Fibroblast of skin of back (primary cell): ENCODE results near the gene NPY2R.

Experiments
- DNase-seq: peaks from one replicate; pipeline ENCODE4 v3.0.0-alpha.2; 2013

The NPY2R gene

DNA sequence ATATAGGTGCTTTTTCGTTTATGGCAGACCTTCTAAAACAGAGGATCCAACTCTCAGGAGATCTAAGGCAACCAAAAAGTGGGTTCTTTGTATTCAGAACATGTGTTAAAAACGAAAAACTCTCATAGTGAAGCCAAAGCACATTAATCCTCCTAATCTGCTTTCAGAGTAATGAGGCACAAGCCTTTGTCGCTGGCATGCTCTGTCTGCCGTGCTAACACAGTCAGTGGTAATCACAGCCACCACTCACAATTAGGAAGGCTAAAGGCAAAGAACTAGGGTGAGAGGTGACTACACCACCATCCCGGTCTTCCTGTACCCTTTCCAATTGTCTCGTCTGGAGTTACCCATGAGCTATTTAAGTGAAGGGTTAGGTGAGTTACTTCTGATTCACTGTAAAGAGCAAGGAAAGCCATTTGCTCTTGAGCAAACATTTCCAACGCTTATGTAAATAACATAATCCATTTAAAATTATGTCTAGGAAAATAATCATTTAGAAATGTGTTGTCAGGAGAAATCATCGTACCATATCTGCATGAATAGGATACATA is 40.7 kb downstream of the NPY2R start:
- DNase-seq: no peak

DNA sequence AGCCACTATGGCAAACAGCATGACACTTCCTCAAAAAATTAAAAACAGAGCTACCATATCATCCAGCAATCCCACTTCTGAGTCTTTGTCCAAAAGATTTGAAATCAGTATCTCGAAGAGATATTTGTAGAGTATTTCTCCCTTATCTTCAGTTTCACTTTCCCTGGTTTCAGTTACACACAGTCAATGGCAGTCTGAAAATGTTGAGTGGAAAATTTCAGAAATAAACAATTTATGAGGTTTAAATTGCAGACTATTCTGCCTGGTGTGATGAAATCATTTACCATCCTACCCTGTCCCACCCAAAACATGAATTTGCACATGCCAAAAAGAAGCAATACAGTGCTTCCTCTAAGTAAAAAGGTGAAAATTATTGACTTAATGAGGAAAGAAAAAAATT is 43.9 kb downstream of the NPY2R start:
- DNase-seq: no peak

DNA sequence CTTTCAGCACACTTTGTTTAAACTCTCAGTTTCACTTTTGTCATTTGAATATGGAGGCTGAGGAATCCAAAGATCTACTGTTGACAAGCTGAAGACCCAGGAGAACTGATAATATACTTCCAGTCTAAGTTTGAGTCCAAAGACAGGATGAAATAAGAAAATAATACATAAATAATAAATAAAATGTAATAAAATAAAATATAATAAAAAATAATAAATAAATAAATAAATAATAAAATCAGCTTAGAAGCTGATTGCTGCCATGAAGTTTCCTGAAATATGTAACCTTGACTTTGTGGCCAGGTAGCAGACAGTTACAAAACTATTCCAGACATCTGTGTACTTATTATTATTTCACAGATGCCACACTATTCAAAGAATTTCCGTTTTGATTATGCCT is 55.0 kb downstream of the NPY2R start:
- DNase-seq: no peak

DNA sequence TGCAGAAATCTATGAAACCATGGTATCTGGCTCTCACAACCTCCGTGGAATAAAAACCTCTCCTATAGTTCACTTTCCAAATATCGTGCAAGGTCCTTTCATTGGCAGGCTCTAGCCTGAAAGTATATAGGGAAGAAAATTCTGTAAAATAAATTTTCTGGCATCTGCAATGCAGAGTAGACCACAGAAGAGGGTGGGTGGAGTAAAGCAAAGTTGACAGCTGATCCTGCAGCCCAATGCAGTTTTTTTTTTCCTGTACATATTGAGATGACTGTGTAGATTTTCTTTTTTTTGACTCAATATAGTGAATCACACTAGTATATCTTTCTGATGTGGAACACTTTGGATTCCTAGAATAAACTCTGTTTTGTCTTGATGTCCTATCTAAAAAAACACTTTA is 56.7 kb downstream of the NPY2R start:
- no peak for DNase-seq
